ENCODE results near the gene PAN2.
A peak's percentile ranks its signal among the peaks of the same experiment; 100 is the strongest.
"Not testable (repeated sequence)": the region's sequence is repeated elsewhere in the genome, so short reads cannot be mapped to it uniquely, and the experiment has no call there.

PAN2 gene

GRCh38 chr12:56346675-56347074 lies 12.9 kb upstream of the PAN2 start:
- no peak for DNase-seq (ENCODE audit: low read depth)

DNA sequence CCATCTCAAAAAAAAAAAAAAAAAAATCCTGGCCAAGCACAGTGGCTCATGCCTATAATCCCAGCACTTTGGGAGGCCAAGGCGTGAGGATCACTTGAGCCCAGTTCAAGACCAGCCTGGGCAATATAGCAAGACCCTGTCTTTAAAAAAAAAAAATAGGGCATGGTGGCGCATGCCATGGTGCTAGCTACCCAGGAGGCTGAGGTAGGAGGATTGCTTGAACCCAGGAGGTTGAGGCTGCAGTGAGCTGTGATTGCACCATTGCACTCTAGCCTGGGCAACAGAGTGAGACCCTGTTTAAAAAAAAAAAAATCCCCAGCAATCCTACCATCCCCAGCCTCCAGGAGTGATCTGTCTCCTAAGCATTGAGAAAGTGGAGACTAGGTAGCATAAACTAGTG lies 8.5 kb upstream of the PAN2 start:
- not testable (repeated sequence) for DNase-seq (ENCODE audit: low read depth)

GRCh38 chr12:56341616-56342015 lies 7.8 kb upstream of the PAN2 start:
- DNase-seq (ENCODE audit: low read depth), result no peak

GRCh38 chr12:56339158-56339422 lies 5.3 kb upstream of the PAN2 start:
- no peak for DNase-seq (ENCODE audit: low read depth)

DNA sequence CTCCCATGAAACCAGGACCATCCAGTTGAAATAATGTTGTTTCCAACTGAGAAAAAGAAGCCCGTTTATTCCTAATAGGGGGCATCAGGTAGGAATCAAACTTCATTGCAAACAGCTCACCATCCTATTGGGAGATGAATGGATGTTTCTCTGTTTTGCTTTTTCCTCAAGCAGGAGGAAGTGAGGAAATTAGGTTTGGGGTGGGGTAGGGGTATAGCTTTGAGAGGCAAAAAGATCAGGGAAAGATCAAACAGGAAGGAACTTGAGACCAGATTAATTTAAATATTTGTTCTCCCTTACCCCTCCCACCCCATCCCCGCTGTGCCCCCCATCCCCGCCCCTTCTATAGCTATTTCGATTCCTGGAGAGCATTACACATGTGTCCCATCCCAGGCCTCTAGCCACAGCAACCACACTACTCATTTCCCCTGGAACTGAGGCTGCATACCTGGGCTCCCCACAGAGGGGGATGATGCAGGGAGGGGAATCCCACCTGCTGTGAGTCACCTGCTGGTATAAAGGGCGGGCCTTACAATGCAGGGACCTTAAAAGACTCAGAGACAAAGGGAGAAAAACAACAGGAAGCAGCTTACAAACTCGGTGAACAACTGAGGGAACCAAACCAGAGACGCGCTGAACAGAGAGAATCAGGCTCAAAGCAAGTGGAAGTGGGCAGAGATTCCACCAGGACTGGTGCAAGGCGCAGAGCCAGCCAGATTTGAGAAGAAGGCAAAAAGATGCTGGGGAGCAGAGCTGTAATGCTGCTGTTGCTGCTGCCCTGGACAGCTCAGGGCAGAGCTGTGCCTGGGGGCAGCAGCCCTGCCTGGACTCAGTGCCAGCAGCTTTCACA lies 4.7 kb upstream of the PAN2 start, which contains the start of gene IL23A:
TSS of gene IL23A (plus strand) at position 577 of the 850 bp plus-strand sequence. CDS start at position 738, 161 bp downstream.
- peak; percentile 23 for DNase-seq (ENCODE audit: low read depth)

- DNase-seq (ENCODE audit: low read depth), result no peak
Observed at GRCh38 chr12:56337753-56338251, 4.0 kb upstream of the PAN2 start.

DNA sequence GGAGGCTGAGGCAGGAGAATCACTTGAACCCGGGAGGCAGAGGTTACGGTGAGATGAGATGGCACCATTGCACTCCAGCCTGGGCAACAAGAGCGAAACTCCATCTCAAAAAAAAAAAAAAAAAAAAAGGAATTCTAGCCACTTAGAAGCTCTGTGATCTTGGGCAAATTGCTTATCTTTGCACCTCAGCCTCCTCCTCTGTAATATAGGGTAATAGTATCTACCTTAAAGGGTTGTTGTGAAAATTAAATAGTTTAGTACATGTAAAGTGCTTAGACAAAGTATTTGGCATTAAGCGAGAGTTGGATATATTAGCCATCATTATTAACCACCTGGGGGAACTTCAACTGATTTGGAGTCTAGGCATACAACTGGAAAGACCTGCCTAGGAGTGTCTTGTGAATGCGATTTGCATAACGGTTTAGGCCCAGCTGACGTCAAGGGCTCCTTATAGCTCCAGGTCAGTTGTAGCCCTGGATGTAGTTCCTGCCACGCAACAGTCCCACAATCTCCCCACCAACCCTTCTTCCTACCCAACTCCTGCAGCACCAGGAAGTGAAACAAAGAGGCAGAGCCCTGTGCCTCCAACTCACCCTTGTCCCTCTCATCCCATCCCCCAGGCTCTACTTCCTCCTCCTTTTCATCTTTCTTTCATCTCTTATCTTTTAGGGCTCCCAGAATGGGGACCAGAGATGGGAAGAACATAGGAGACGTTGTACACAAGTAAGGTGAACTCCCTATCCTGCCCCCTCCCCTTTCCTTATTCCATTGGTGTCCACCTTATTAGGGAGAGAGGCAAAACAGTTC lies 2.8 kb upstream of the PAN2 start:
- no peak for DNase-seq (ENCODE audit: low read depth)

GRCh38 chr12:56335527-56335926 lies 1.7 kb upstream of the PAN2 start:
- DNase-seq (ENCODE audit: low read depth), result not testable (repeated sequence)

GRCh38 chr12:56334490-56334793 lies 642 bp upstream of the PAN2 start:
- DNase-seq (ENCODE audit: low read depth), result no peak

DNA sequence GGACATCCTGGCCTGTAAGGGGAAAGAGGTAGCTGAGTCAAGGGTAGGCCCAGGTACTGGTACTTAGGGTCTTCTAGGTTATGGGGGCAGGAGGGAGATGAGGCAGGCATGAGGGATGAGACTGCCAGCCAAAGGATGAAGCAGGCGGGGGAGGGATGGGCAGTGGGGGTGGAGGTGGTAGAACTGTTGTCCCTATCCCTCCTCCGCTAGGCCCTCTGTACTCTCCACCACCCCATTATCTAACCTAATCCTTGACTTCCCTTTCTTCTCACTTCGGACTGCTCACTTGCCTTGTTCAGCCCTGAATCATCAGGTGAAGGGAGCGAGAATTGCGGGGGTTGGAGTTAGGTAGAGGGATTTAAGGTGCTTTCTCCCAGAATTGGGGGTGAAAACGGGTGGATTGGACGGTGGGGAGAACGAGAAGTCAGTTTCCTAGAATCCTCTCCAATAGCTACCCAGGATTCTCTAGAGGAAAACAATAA lies 562 bp downstream of the PAN2 start:
- DNase-seq (ENCODE audit: low read depth), result no peak

DNA sequence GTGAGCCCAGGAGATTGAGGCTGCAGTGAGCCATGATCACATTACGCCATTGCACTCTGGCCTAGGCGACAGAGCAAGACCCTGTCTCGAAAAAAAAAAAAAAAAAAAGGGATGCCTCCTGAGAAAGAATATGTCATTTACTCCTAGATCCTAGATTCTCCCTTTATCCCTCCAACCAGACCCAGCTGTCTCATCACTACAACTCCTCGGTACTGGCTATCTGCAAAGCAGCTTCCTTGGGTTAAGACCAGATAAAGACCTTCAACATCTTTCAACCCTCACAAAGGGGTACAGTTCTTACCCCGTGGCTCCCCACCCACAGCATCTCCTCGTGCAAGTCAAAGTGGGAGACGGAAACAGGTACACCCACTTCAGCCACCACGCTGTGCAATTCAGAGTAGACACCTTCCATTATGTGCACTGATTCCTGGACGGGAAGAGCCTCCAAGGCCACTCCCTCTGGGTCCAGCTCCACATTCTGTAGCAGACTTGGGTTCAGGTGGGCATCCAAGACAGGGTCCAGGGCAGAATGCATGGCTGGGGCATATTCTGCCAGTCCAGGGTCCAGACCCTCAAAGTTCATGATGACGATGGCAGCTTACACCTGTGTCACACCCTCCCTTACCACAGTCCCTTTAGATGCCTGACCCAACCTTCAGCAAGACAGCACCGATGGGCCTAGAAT lies 1.1 kb downstream of the PAN2 start:
- no peak for DNase-seq (ENCODE audit: low read depth)

DNA sequence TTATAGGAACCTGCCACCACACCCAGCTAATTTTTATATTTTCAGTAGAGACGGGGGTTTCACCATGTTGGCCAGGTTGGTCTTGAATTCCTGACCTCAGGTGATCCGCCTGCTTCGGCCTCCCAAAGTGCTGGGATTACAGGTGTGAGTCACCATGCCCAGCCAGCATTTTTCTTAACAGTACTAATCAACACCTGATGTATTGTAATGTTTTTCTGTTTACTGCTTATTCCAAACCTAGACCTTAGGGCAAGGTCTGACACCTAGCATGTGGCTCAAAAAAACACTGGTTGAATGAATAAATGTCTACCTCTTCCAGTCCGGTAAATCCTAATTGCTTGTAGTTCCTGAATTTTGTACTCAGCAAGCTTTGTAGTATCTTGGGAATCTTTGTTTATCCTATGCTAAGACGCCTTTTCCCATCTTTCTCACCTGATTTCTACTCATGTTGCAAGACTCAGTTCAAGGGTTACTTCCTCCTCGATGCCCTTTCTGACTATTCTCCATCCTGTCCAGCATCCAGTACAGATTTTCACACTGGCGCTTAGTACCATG lies 2.8 kb downstream of the PAN2 start:
- no peak for DNase-seq (ENCODE audit: low read depth)

GRCh38 chr12:56326533-56326932 lies 7.3 kb downstream of the PAN2 start:
- DNase-seq (ENCODE audit: low read depth), result no peak

DNA sequence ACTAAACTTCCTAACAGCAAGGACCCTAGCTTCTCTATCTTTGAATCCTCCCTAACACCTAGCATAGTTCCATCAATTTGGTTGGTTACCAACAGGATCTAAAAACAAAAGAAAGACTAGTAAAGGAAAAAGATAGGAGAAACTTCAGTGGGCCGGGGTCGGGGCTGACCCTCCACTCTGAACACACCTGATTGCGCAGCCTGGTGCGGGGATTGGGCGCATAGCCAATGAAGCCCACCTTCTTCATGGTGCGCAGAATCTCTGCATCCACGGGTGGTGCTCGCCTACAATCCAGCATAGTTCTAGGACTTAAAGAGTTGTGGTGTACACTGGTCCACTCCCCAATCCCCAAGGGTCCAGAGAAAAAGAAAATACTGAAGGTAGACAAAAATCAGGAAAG lies 7.7 kb downstream of the PAN2 start:
- no peak for DNase-seq (ENCODE audit: low read depth)

DNA sequence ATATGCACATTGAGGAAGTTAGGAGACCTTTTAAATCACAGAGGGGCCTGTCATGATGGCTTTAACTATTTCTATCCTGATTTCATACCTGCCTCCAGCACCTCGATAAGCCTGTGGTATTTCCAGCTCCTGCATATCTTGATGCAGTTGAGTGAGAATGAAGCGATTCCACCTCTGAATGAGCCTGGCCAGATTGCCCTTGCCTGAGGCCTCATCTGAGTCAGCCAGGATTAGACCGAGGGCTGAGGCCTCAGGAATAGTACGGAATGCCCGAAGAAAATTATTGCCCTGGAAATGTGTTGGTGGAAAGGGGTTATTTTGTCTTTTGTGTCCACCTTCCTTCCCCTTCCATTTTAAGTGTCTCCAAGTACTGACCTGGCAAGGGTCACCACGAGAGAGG lies 9.6 kb downstream of the PAN2 start:
- DNase-seq (ENCODE audit: low read depth), result no peak

GRCh38 chr12:56321610-56322009 lies 12.2 kb downstream of the PAN2 start:
- not testable (repeated sequence) for DNase-seq (ENCODE audit: low read depth)

DNA sequence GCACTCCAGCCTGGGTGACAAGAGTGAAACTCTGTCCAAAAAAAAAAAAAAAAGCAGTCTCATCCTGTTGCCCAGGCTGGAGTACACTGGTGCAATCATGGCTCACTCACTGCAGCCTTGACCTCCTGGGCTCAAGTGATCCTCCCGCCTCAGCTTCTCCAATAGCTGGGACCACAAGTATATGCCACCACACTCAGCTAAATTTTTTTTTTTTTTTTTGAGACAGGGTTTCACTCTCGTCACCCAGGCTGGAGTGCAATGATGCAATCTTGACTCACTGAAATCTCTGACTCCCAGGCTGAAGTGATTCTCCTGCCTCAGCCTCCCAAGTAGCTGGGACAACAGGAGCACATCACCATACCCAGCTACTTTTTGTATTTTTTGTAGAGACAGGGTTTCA lies 12.8 kb downstream of the PAN2 start:
- no peak for DNase-seq (ENCODE audit: low read depth)

GRCh38 chr12:56317675-56318074 lies 16.1 kb downstream of the PAN2 start:
- no peak for DNase-seq (ENCODE audit: low read depth)

DNA sequence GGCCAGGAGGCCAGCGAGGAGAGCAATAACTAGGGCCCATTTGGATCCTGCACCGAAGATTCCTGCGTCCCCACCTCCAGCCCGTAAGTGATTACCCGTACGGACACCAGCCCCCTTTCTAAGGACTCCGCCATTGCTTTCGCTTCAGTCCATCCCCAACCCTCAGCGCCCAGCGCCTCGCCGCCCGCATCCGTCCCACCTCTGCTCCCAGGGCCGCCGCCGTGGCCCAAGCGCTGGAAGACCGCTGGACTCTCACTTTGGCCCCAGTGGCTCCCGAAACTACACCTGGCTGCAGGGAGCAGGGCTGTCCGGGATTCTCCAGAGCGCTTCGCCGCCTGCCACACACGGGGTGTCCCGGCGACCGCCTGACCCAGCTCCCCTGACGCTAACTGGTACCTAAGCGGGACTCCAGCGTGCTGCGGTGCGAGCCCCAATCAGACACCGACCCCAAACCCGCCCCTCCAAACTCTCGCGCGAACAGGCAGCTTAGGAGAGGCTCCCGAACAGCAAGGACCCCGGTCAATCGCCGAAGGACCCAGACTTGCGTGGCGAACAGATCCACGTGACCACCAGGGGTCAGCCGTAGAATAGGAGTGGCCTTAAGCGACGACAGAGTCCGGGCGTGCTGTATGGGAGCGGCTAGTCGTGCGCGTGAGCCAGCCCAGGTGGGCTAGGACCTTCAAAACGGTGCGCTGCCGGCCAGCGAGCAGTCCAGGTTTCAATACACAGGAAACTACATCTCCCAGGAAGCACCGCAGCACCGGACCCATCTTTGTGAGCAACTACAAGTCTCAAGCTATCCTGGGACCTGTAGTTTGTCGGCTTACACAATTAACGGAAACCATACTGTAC lies 18.0 kb downstream of the PAN2 start, which contains the start of gene CNPY2:
TSS of gene CNPY2 (minus strand) at position 367 of the 852 bp plus-strand sequence. CDS start 771 bp downstream, outside the sequence.
- DNase-seq (ENCODE audit: low read depth), result peak; percentile 92

- no peak for DNase-seq (ENCODE audit: low read depth)
Observed at GRCh38 chr12:56315249-56315621, 18.6 kb downstream of the PAN2 start.

- no peak for DNase-seq (ENCODE audit: low read depth)
Observed at GRCh38 chr12:56311003-56311402, 22.8 kb downstream of the PAN2 start.

All from non-pigmented ciliary epithelial cell (primary cell).